ENCODE results near the gene GPATCH3. TPM values are rescaled to one million over a fixed set of nuclear protein-coding genes. Genes with fewer than 3 reads are reported as not detected.
"Not testable (repeated sequence)": the region's sequence is repeated elsewhere in the genome, so short reads cannot be mapped to it uniquely, and the experiment has no call there.

The GPATCH3 gene
- total and polyA plus RNA-seq, 2 donors from 2014 or later, result 15.8 TPM

GRCh38 chr1:26949266-26949925, 49.1 kb upstream of the GPATCH3 start:
- H3K27ac ChIP-seq (ENCODE audit: low read depth in 2 of 2, low read length in 2 of 2), result no peak overlapping the region
- H3K27me3 ChIP-seq (ENCODE audit: control insufficient read depth, insufficient read depth, low read length), result no peaks in the 10 kb centered on the region
- intact Hi-C loops (cut with DNase I), result no loop called here
- H3K9ac ChIP-seq (ENCODE audit: low read length in 3 of 3), result no peak overlapping the region
- FAIRE-seq (no peak), DNase-seq (no peak)
- H3K4me1 ChIP-seq (ENCODE audit: control insufficient read depth in 2 of 3, insufficient read depth in 2 of 3, low read depth in 1 of 3, low read length in 3 of 3), result peaks cover 0 to 8% (median 0%) of the 10 kb centered on the region in 3 donors
- H3K4me3 ChIP-seq (ENCODE audit: low read length in 3 of 3), result no peak overlapping the region
- TF ChIP-seq CTCF (IDR thresholded peaks at IDR 0.05; ENCODE audit: borderline replicate concordance, extremely low read depth, insufficient read depth), result no peak
- H3K9me3 ChIP-seq (ENCODE audit: control insufficient read depth in 2 of 3, insufficient read depth in 1 of 3, low read length in 3 of 3), result no peaks in the 10 kb centered on the region
- peaks cover 0 to 14% (median 11%) of the 10 kb centered on the region in 3 donors for H3K36me3 ChIP-seq (ENCODE audit: control insufficient read depth in 2 of 3, insufficient read depth in 3 of 3, low read length in 3 of 3)

- H3K4me1 ChIP-seq (ENCODE audit: control insufficient read depth in 2 of 3, insufficient read depth in 2 of 3, low read depth in 1 of 3, low read length in 3 of 3); H3K9ac ChIP-seq (ENCODE audit: low read length in 3 of 3); intact Hi-C loops (cut with DNase I); DNase-seq; H3K9me3 ChIP-seq (ENCODE audit: control insufficient read depth in 2 of 3, insufficient read depth in 1 of 3, low read length in 3 of 3); H3K4me3 ChIP-seq (ENCODE audit: low read length in 3 of 3); H3K27me3 ChIP-seq (ENCODE audit: control insufficient read depth, insufficient read depth, low read length); H3K27ac ChIP-seq (ENCODE audit: low read depth in 2 of 2, low read length in 2 of 2); FAIRE-seq: not testable (repeated sequence)
- peaks cover 0 to 16% (median 12%) of the 10 kb centered on the region in 3 donors for H3K36me3 ChIP-seq (ENCODE audit: control insufficient read depth in 2 of 3, insufficient read depth in 3 of 3, low read length in 3 of 3)
These were observed 48.4 kb upstream of the GPATCH3 start for GRCh38 chr1:26948725-26949057.

GRCh38 chr1:26946270-26946669, 46.0 kb upstream of the GPATCH3 start:
- Histone ChIP-seq H3K4me1 (ENCODE audit: control insufficient read depth in 2 of 3, insufficient read depth in 2 of 3, low read depth in 1 of 3, low read length in 3 of 3) (peaks cover 0 to 8% (median 0%) of the 10 kb centered on the region in 3 donors), H3K36me3 (ENCODE audit: control insufficient read depth in 2 of 3, insufficient read depth in 3 of 3, low read length in 3 of 3) (peaks cover 4 to 33% (median 26%) of the 10 kb centered on the region in 3 donors), H3K4me3 (ENCODE audit: low read length in 3 of 3) (no peak overlapping the region), H3K9me3 (ENCODE audit: control insufficient read depth in 2 of 3, insufficient read depth in 1 of 3, low read length in 3 of 3) (no peaks in the 10 kb centered on the region), H3K27ac (ENCODE audit: low read depth in 2 of 2, low read length in 2 of 2) (no peak overlapping the region), H3K27me3 (ENCODE audit: control insufficient read depth, insufficient read depth, low read length) (no peaks in the 10 kb centered on the region), H3K9ac (ENCODE audit: low read length in 3 of 3) (no peak overlapping the region)
- intact Hi-C loops (cut with DNase I), result no loop called here
- FAIRE-seq (no peak), DNase-seq (no peak)
- TF ChIP-seq CTCF (IDR thresholded peaks at IDR 0.05; ENCODE audit: borderline replicate concordance, extremely low read depth, insufficient read depth), result no peak

GRCh38 chr1:26945728-26946127, 45.5 kb upstream of the GPATCH3 start:
- Histone ChIP-seq H3K36me3 (ENCODE audit: control insufficient read depth in 2 of 3, insufficient read depth in 3 of 3, low read length in 3 of 3) (peaks cover 4 to 33% (median 26%) of the 10 kb centered on the region in 3 donors), H3K9ac (ENCODE audit: low read length in 3 of 3) (peak overlapping the region in 1 of 3 donors; percentile 26), H3K9me3 (ENCODE audit: control insufficient read depth in 2 of 3, insufficient read depth in 1 of 3, low read length in 3 of 3) (no peaks in the 10 kb centered on the region), H3K4me1 (ENCODE audit: control insufficient read depth in 2 of 3, insufficient read depth in 2 of 3, low read depth in 1 of 3, low read length in 3 of 3) (peaks cover 0 to 8% (median 0%) of the 10 kb centered on the region in 3 donors), H3K4me3 (ENCODE audit: low read length in 3 of 3) (no peak overlapping the region), H3K27me3 (ENCODE audit: control insufficient read depth, insufficient read depth, low read length) (no peaks in the 10 kb centered on the region), H3K27ac (ENCODE audit: low read depth in 2 of 2, low read length in 2 of 2) (peak overlapping the region in 1 of 2 donors; percentile 28)
- no peak for FAIRE-seq
- DNase-seq, result no peak
- intact Hi-C loops (cut with DNase I), result no loop called here
- no peak for TF ChIP-seq CTCF (IDR thresholded peaks at IDR 0.05; ENCODE audit: borderline replicate concordance, extremely low read depth, insufficient read depth)
